ENCODE results near the gene TK2.

Gene TK2

GRCh38 chr16:66544016-66544757, 5.7 kb downstream of the TK2 start:
- DNase-seq = no peak

GRCh38 chr16:66543541-66543940, 6.4 kb downstream of the TK2 start:
- DNase-seq = no peak

GRCh38 chr16:66542396-66542795, 7.5 kb downstream of the TK2 start:
- DNase-seq = no peak

DNA sequence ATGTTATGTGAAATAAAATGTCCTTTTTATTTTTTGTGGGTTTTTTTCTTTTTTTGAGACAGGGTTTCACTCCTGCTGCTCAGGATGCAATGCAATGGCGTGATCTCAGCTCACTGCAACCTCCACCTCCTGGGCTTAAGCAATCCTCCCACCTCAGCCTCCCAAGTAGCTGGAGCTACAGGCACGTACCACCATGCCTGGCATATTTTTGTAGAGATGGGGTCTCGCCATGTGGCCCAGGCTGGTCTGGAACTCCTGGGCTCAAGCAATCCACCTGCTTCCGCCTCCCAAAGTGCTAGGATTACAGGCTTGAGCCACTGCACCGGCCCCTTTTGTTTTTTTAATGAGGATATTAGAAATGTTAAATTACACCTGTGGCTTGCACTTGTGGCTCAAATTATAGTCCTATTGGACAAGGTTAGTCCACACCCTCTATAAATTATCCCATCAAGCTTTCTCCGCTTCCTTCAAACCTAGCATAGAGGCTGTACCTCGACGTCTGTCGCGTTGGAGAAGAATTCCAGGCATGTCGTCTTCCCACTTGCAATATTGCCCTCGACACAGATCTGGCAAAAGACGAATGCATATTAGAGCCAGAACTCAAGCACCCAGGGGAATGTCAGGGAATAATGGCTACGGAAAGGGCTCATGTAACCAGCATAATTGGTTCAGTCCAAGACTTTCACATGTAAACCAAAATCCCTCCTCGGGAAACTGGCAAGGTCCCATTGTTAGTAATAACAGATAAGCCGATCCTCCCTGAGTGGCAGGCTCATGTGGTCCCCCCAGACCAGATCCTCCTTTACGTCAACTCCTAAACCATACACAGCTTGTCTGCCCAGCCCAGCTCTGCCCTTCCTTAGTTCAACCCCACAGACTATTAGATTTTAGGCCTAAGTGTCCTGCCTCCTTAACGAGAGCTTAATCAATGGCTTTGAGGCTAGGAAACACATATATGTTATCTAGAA, 8.2 kb downstream of the TK2 start:
- no peak for DNase-seq

DNA sequence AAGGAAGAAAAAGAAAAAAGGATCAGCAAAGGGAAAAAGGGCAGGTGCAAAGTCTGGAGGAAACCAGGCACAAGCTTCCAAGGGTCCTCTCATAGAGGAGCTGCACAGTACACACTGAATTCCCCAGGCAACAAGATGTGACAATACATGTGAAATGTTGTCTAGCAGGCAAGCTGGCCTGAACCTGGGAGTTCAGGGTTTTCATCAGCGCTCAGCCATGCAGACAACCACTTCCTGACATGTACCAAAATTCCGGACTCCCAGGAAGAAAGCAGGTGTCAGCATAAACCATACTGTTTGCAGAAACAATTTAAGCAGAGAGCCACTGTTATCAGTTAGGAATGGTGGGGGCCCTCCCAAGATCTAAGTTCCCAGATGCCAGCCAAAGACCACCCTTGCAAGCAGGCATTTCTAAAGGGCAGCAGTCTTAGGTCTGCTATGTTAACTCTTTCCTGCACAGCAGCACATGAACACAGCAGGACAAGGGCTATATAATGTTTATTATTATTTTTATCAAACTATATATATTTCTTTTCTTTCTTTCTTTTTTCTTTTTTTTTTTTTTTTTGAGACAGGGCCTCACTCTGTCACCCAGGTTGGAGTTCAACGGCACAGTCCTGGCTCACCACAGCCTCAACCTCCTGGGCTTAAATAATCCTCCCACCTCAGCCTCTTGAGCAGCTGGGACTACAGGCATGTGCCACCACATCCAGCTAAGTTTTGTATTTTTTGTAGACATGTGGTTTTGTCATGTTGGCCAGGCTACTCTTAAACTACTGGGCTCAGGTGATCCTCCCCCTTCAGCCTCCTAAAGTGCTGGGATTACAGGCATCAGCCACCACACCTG, 10.1 kb downstream of the TK2 start:
- no peak for DNase-seq

DNA sequence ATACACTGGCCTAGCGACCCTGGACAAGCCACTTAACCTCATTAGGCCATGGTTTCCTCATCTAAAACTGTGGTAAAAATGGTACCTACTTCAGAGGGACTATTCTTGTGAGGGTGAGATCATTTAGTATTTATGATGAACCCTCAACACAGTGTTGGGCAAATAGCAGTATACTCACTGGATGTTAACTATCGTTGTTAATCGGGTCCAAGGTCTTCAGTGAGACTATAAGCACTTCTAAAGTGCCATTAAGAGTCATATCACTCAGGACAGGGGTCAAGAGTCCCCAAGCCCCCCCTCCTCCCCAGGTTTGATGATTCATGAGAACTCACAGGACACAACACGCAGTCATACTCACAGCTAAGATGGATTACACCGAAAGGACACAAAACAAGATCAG, 11.0 kb downstream of the TK2 start:
- DNase-seq = no peak

DNA sequence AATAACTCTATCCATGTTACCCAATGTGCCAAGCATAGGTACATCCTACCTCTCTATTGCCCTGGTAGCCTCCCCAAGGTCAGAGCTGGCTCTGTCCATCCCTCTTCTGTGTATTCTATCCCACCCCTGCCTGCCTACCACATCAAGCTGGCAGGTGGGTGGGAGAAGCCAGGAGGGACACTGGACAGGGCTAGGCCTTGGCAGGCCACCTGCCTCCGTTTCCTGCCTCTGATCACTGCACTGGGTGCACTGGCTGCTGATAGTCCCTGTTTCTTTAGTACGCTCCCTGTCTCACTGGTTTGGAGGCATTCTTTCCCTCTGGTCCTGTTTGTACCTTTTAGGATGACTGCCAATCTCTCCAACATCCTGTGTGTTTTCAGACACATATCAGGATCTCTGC, 12.7 kb downstream of the TK2 start:
- no peak for DNase-seq

DNA sequence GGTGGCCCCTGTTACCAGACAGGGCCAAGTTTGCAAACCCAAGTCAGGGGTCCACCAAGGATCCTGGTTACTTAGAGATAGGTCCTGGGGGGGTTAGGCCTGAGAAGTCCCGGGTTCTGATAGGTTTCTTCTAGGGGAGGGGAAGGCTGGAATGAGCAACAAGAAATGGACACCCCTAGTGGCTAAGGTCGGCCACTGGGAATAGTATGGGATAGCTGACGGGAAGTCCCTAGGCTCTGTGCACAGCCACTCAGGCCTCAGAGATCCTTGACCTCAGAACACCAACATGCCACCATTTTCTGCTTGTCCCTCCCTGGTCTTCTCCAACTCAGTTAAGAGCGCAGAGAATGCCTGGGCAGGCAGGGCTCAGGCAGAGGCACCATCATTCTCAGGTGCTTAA, 13.4 kb downstream of the TK2 start:
- no peak for DNase-seq

- no peak for DNase-seq
Measured at GRCh38 chr16:66534376-66534799, 15.5 kb downstream of the TK2 start.

DNA sequence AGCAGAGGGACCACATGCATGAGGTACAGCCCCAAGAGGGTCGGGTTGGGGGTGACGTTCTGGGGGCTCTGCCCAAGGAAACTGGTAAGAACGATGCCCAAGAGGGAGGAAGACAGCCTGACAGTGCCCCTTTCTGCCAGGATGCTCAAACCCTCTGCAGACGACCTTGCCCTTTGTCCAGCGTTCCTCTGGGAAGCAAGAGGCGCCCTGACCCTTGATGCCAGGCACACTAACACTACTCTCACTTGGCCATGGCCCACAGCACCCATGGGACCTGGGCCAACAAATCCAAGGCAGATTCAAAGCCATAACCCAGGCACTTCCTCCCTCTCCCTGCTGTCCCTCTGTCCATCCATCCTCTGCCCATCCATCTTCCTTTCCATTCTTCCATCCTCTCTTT, 20.4 kb downstream of the TK2 start:
- no peak for DNase-seq

DNA sequence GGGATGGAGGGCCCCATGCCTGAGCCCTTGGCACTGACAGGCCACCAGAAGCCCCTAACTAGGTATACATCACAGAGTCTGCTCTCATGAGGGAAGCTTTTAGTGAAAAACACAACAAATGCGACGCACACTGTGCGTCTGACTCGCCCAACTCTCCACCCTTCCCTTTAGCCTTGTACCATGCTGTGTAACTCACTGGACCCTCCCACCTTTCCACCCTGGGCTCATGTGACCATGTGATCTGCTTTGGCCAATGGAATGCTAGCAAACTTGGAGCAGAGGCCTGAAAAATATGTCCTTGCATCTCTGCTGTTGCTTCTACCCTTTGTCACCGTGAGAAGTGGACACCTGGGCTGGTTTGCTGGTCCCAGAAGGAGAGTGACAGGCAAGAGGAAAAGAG, 21.6 kb downstream of the TK2 start:
- no peak for DNase-seq

DNA sequence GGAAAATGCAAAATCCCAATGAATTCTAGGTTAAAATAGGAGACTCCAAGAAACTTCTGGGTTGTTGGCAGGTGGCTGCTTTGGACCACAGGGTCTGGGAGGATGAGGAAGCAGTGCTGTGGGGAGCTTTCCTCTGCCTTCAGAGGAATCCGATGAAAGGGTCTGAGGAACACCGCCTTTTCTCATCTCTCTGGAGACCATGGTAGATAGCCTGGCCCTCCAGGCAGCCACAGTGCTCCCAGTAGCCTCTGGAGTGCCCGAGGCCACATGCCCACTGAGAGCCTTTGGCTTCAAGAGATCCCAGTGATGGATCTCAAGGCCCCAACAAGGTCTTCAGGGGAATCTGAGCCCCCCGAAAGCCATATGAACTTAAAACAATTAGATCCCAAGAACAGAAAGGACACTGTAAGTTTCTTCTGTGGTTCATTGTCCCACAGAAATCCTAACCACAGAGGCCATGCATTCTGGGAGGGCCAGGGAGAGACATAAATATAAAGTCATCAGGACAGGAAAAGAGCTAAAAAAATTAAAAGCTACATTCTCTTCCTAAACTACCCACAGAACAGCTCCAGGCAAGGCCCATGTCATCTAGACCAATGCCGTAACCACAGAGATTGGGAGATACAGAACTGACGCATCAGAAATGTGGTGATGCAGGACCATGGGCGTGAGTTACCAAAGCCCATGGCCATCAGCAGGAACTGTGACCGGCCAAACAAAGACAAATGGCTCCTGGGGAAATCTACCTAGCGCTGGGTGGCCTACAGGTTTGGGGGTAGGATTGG, 24.3 kb downstream of the TK2 start:
- no peak for DNase-seq

DNA sequence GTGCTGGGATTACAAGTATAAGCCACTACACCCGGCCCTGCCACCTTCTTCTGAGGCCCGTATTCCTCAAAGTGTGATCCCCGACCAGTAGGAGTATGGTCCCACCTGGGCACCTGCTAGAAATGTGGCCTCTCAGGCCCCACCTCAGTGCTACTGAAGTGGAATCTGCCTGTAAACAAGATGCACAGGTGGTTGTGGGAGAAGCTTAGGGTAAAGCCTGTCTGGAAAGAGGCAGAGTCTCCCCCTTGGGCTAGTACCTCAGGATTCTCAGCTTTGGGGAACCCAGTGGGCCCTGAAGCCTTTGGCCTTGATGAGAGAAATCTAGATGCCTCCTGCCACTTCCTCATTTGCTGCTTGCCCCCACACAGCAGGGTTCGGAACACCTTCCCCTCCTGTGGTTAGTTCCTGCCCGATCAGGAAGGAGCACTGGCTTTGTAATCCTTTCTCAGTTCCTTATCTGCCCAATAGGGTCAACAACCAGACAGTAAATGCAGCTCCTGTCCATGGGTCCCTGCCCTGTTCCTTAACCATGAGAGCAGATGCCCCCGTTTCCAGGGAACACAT, 25.2 kb downstream of the TK2 start:
- no peak for DNase-seq

DNA sequence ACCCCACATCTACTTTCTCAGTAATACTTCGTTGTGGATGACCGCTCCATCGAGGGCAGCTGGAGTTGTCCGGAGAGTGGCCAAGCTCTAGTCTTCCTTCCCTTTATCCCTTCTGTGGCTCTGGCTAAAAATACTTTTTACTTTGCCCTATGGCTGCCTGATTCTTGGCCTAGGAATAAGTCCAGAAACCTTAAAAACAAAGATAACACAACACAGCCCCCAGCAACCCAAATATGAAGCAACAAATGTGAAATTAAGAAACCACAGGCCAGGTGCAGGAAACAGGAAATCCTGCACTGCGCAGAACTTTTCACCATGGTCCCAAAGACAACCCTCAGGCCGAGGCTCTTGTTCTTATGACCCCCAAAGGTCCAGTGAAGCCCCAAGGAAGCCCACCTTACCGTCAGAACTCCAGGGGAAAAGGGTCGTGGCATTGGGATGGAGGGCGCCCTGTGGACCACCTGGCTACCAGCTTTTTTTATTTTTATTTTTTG, 26.0 kb downstream of the TK2 start:
- DNase-seq = peak; percentile 20

DNA sequence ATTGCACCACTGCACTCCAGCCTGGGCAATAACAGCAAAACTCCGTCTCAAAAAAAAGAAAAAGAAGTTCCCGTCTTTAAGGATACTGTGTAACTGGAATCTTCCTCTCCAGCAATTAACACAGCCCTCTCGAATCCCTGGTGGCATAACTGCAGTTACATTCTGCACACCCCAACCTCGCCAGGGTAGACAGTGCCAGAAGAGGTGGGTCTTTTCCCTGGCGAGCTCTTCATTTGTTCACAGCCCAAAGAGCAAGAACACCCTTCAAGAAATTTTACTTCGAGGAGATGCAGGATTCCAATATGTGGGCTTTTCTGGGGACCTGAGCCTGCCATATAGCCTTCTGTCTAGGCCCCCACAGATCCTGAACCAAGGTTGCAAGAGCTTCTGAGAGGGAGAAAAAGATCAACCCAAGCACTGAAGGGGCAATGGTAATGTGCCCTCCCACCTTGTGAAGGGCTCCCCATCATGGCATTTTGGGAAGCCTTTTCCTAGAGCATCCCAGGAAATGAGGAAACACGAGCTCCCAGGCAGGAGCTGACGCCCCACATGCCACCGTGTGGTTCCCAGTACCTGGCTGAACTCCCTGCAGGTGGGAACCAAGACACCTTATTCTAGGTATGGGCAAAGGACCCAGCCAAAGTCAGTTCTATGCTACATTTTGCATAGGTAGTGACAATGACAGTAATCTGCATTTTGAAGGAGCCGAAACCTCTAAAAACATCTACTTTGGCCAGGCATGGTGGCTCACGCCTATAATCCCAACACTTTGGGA, 26.9 kb downstream of the TK2 start:
- no peak for DNase-seq

DNA sequence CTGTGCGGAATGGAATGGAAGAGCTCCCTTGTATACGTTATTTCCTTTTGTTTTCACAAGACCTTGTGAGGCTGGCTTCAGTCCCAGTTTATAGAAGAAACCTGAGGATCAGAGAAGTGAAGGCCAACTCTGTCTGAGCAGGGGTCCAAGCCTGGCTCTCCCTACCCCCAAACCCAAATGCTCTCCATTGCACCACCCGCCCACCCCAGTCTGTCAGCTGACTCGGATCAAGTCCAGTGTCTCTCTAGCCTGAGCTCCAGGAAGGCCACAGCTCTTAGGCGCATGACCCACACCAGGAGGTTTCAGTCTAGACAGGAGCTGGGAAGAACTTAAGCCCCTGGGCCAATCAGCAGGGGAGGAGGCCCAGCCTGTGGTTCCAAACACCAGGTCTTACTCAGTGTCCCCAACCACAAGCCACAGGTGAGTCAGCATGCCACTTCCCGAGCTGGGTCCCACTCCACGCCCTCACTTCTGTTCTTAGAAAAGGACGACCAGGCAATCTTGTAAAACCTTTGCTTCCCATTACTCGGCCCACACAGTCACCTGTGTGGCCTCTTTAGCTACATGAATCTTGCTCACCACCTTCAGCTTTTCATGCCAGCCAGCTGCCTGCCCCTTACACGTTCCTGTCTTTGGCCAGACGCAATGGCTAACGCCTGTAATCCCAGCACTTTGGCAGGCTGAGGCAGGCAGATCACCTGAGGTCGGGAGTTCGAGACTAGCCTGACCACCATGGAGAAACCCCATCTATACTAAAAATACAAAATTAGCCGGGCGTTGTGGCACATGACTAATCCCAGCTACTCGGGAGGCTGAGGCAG, 27.8 kb downstream of the TK2 start:
- peak; percentile 76 for DNase-seq

GRCh38 chr16:66521252-66521713, 28.6 kb downstream of the TK2 start:
- no peak for DNase-seq

GRCh38 chr16:66520406-66521170, 29.3 kb downstream of the TK2 start:
- DNase-seq = no peak
